Right forelimb (tissue), 1 donor: ENCODE data around the gene RAB36.

Source experiments
- DNase-seq: peaks from one replicate; pipeline ENCODE4 v3.0.0-alpha.2; 2018

RAB36 gene

GRCh38 chr22:23184100-23184763 is 39.0 kb downstream of the RAB36 start:
- no peak for DNase-seq

- no peak for DNase-seq
Observed at GRCh38 chr22:23184764-23185113, 39.5 kb downstream of the RAB36 start.

- DNase-seq = no peak
Observed at GRCh38 chr22:23187211-23187610, 41.9 kb downstream of the RAB36 start.

- no peak for DNase-seq
Observed at GRCh38 chr22:23187871-23188700, 42.8 kb downstream of the RAB36 start.

- no peak for DNase-seq
Observed at GRCh38 chr22:23190526-23190925, 45.2 kb downstream of the RAB36 start.

GRCh38 chr22:23192133-23192532 is 46.9 kb downstream of the RAB36 start:
- no peak for DNase-seq

- DNase-seq = no peak
Observed at GRCh38 chr22:23192558-23192957, 47.3 kb downstream of the RAB36 start.

GRCh38 chr22:23193196-23193827 is 48.0 kb downstream of the RAB36 start:
- DNase-seq = no peak

GRCh38 chr22:23193882-23194281 is 48.6 kb downstream of the RAB36 start:
- no peak for DNase-seq

GRCh38 chr22:23196165-23196564 is 50.9 kb downstream of the RAB36 start:
- no peak for DNase-seq

GRCh38 chr22:23197836-23198235 is 52.6 kb downstream of the RAB36 start:
- no peak for DNase-seq

GRCh38 chr22:23199159-23199558 is 53.9 kb downstream of the RAB36 start:
- DNase-seq = no peak

GRCh38 chr22:23200898-23201297 is 55.6 kb downstream of the RAB36 start:
- DNase-seq = no peak

- DNase-seq = no peak
Observed at GRCh38 chr22:23202812-23203451, 57.7 kb downstream of the RAB36 start.

- DNase-seq = no peak
Observed at GRCh38 chr22:23203452-23204124, 58.3 kb downstream of the RAB36 start.

GRCh38 chr22:23204125-23204488 is 58.8 kb downstream of the RAB36 start:
- DNase-seq = no peak

- DNase-seq = peak; percentile 71
Observed at GRCh38 chr22:23204541-23205157, 59.4 kb downstream of the RAB36 start.

- peak; percentile 61 for DNase-seq
Observed at GRCh38 chr22:23205339-23206049, 60.2 kb downstream of the RAB36 start.

GRCh38 chr22:23206915-23207314 is 61.6 kb downstream of the RAB36 start:
- DNase-seq = no peak

- no peak for DNase-seq
Observed at GRCh38 chr22:23207729-23208393, 62.6 kb downstream of the RAB36 start.
